Ovary (tissue), 3 donors: Measurements from ENCODE around the gene PRR22.

Experiments used
- CTCF ChIP-seq, 3 donors: fragments of 450-650 bp in 2 of 3; fragments of 200-600 bp in 1 of 3; IDR thresholded peaks; one replicate each; pipeline versions ENCODE4 v1.5.1 to v1.8.0; 2016 to 2022; ENCODE audit warnings: antibody characterized with exemption in 3 of 3, mild to moderate bottlenecking in 1 of 3
- EP300 ChIP-seq: sonication (generic); formaldehyde crosslinking; IDR thresholded peaks from one replicate; pipeline ENCODE4 v1.6.1; 2017; ENCODE audit warnings: antibody characterized with exemption
- POLR2A ChIP-seq: fragments of 450-650 bp; IDR thresholded peaks from one replicate; pipeline ENCODE4 v1.6.1; 2017; ENCODE audit warnings: antibody characterized with exemption, mild to moderate bottlenecking, moderate library complexity
- donor health status: DM: no; HTN: no; CAD: no.

- TF ChIP-seq CTCF (IDR thresholded peaks at IDR 0.05) = no peak
- no peak for TF ChIP-seq POLR2A
- TF ChIP-seq EP300 = no peak
These were observed 19.3 kb downstream of the PRR22 start for GRCh38 chr19:5765220-5765619.
